K562 (cell line): ENCODE results near the gene MCM7. TPM values are rescaled to one million over a fixed set of nuclear protein-coding genes. Genes with fewer than 3 reads are reported as not detected.
A peak's percentile ranks its signal among the peaks of the same experiment; 100 is the strongest.

Experiments
- ATAC-seq: fragments of 200-7000 bp; cut with Tn5 transposase; 3 replicates; pipeline ENCODE4 v1.9.1; 2020; ENCODE audit warnings: moderate library complexity
- BruUV-seq: library from RNA; stranded (reverse); fragments of 400-500 nt; replicated peaks from 2 replicates; lab custom pipeline; 2021; lab: Mats Ljungman, UMichigan
- CTCF ChIA-PET: fragments of 300-600 bp; formaldehyde crosslinking; extraction: SDS; loops from one replicate; lab custom pipeline; 2021; ENCODE audit warnings: low intra/inter-chr PET ratio; lab: Yijun Ruan, JAX
- POLR2A ChIA-PET: fragments of 300-600, 350-650 bp; sonication (Branson Sonifier 250); formaldehyde crosslinking; extraction: SDS; loops from one replicate; lab custom pipeline; 2021; ENCODE audit warnings: antibody characterized with exemption, inconsistent platforms; lab: Yijun Ruan, JAX
- DNase-seq, 4 experiments: peaks; one replicate each; pipeline versions ENCODE4 v3.0.0 to v3.0.0-alpha.2; 2011 to 2018; ENCODE audit warnings: low spot score in 3 of 4, mixed read lengths in 3 of 4; ENCODE audit errors: extremely low read depth in 1 of 4
- FAIRE-seq: peaks from 2 replicates; lab custom pipeline; 2011; peaks lifted over from hg19 to GRCh38; lab: Jason Lieb, UNC
- H2AFZ ChIP-seq: 2 replicates; pipeline ENCODE4 v1.6.0; 2011; ENCODE audit warnings: low read depth, low read length, control low read depth, inconsistent platforms
- H3K27ac ChIP-seq: fragments of 200-600 bp; 3 replicates; pipeline ENCODE4 v1.8.0; 2011; ENCODE audit warnings: low read depth, mild to moderate bottlenecking, control low read depth, inconsistent platforms, low read length, moderate library complexity, mixed read lengths; ENCODE audit errors: extremely low read depth
- H3K27me3 ChIP-seq, 2 experiments: fragments of 300-600 bp in 1 of 2; 2 replicates in 1 of 2; 3 replicates in 1 of 2; pipeline versions ENCODE4 v1.6.0 to v1.8.0; 2011; ENCODE audit warnings: inconsistent platforms in 2 of 2, low read length in 2 of 2, mild to moderate bottlenecking in 1 of 2, mixed read lengths in 1 of 2, moderate library complexity in 1 of 2; ENCODE audit not compliant: control insufficient read depth in 2 of 2, insufficient read depth in 2 of 2
- H3K36me3 ChIP-seq: fragments of 300-600 bp; 3 replicates; pipeline ENCODE4 v1.8.0; 2011; ENCODE audit warnings: mild to moderate bottlenecking, low read length, inconsistent platforms; ENCODE audit not compliant: control insufficient read depth, insufficient read depth
- H3K4me1 ChIP-seq, 2 experiments: fragments of 200-600 bp in 1 of 2; replicated peaks in 1 of 2; 2 replicates in 1 of 2; 3 replicates in 1 of 2; pipeline versions ENCODE4 v1.5.1 to v1.8.0; 2011; ENCODE audit warnings: inconsistent platforms in 2 of 2, low read length in 2 of 2, mild to moderate bottlenecking in 1 of 2, mixed read lengths in 1 of 2, moderate library complexity in 1 of 2; ENCODE audit not compliant: control insufficient read depth in 2 of 2, insufficient read depth in 2 of 2
- H3K4me2 ChIP-seq: 2 replicates; pipeline ENCODE4 v1.6.1; 2011; ENCODE audit warnings: low read length, control low read depth, inconsistent platforms, mixed read lengths; ENCODE audit not compliant: insufficient read depth
- H3K4me3 ChIP-seq: fragments of 200-600 bp; sonication (generic), shearing (Covaris generic); 2 replicates; pipeline ENCODE4 v1.5.1; 2016; ENCODE audit warnings: control low read depth, inconsistent platforms
- H3K79me2 ChIP-seq: fragments of 200-600 bp; 3 replicates; pipeline ENCODE4 v1.8.0; 2011; ENCODE audit warnings: low read length, inconsistent platforms; ENCODE audit not compliant: control insufficient read depth, insufficient read depth
- H3K9ac ChIP-seq, 2 experiments: 2 replicates each; pipeline versions ENCODE4 v1.6.0 to v1.6.1; 2011; ENCODE audit warnings: low read depth in 2 of 2, low read length in 2 of 2, control low read depth in 1 of 2, inconsistent platforms in 1 of 2, mild to moderate bottlenecking in 1 of 2, mixed read lengths in 1 of 2; ENCODE audit not compliant: insufficient read depth in 1 of 2
- H3K9me1 ChIP-seq: one replicate; pipeline ENCODE4 v1.6.0; 2011; ENCODE audit warnings: inconsistent platforms, mild to moderate bottlenecking, low read length, moderate library complexity; ENCODE audit not compliant: control insufficient read depth, insufficient read depth
- H3K9me3 ChIP-seq: replicated peaks from 2 replicates; pipeline ENCODE4 v1.5.1; 2011; ENCODE audit warnings: low read depth, low read length, inconsistent platforms; ENCODE audit not compliant: control insufficient read depth, insufficient read depth
- H4K20me1 ChIP-seq: replicated peaks from 2 replicates; pipeline ENCODE4 v1.6.1; 2011; ENCODE audit warnings: low read length, inconsistent platforms, mixed read lengths; ENCODE audit not compliant: control insufficient read depth, insufficient read depth
- MED1 ChIP-seq: sonication (generic); formaldehyde crosslinking; IDR thresholded peaks from 2 replicates; pipeline ENCODE4 v1.8.1; 2023; ENCODE audit warnings: missing genetic modification reagents, borderline replicate concordance
- POLR2G ChIP-seq: fragments of 200-400 bp; formaldehyde crosslinking; IDR thresholded peaks from 2 replicates; pipeline ENCODE4 v1.6.1; 2017; ENCODE audit warnings: low read depth, mild to moderate bottlenecking, antibody characterized with exemption, low read length, moderate library complexity
- RBFOX2 ChIP-seq: fragments of 200-400 bp; formaldehyde crosslinking; IDR thresholded peaks from 2 replicates; pipeline ENCODE4 v1.6.1; 2017; ENCODE audit warnings: low read depth, mild to moderate bottlenecking, low read length, moderate library complexity
- RHOXF2B ChIP-seq: fragments of 250-450 bp; sonication (Bioruptor Pico); conservative IDR thresholded peaks from 2 replicates; pipeline ENCODE4 v1.5.1; 2021
- WGBS: fragments of 100-300 bp; shearing (Covaris generic); methylation state at CpG from one replicate; pipeline ENCODE4 v1.1.6; 2016; ENCODE audit warnings: low coverage, mixed read lengths; ENCODE audit not compliant: insufficient coverage; ENCODE audit errors: missing lambda C conversion rate; 5-methylcytosine and 5-hydroxymethylcytosine counted together
- in situ Hi-C: fragments of 300-500 bp; cut with MboI; formaldehyde crosslinking; loops from 4 replicates; pipeline ENCODE4 v1.15.0; 2018; ENCODE audit warnings: inconsistent platforms, mixed read lengths
- intact Hi-C: fragments of 100-400 bp; cut with micrococcal nuclease; formaldehyde crosslinking; loops from 2 replicates; pipeline ENCODE4 v1.14.2; 2022
- polyA plus RNA-seq, 8 experiments: library from polyadenylated mRNA; depleted of rRNA in 4 of 8; stranded (reverse) in 5 of 8; unstranded in 3 of 8; fragments of >200 nt; fragmentation: Nextera tagmentation in 2 of 8; fragmentation: Illumina TruSeq in 1 of 8; extraction: Ambion mirVana in 2 of 8; extraction: Trizol in 1 of 8; gene quantifications; 2 replicates each; pipeline versions ENCODE4 v1.2.1 to v1.2.3, GENCODE V29; 2011 to 2014; ENCODE audit warnings: inconsistent platforms in 1 of 8, missing spikeins in 1 of 8
- total RNA-seq, 7 experiments: library from RNA; depleted of rRNA in 6 of 7; stranded (reverse); fragments of >200 nt in 6 of 7; fragmentation: Illumina TruSeq in 2 of 7; extraction: Trizol in 2 of 7; gene quantifications; 2 replicates each; pipeline versions ENCODE4 v1.2.1 to v1.2.3, GENCODE V29; 2011 to 2021; ENCODE audit warnings: low replicate concordance in 1 of 7

The MCM7 gene
- total and polyA plus RNA-seq, 9 of the 15 experiments (the other 6 are each of a cell fraction or from before 2014, with no cell fraction given): 329 to 856 (median 437) TPM

- 90% methylated on average over 25 of the region's 25 CpGs for WGBS
- no peak for ATAC-seq
Observed at GRCh38 chr7:100107125-100107737, 6.0 kb upstream of the MCM7 start.

GRCh38 chr7:100106633-100107032 is 5.4 kb upstream of the MCM7 start:
- H3K4me3 ChIP-seq: no peak overlapping the region
- WGBS: 80% methylated on average over 17 of the region's 17 CpGs
- CTCF ChIA-PET: no interaction called here
- no peaks in the 10 kb centered on the region for H3K9me1 ChIP-seq
- in situ Hi-C loops: no loop called here
- intact Hi-C loops: no loop called here
- peak in 1 of 4 experiments; percentile 5 for DNase-seq
- no peaks in the 10 kb centered on the region for H4K20me1 ChIP-seq
- H3K9me3 ChIP-seq: no peaks in the 10 kb centered on the region
- POLR2A ChIA-PET: interaction anchor here (0.5 to 1.0 kb wide), 3 partner anchors 13 to 24 kb away, joined by 3 to 7 read pairs (median 3); partner anchors contain the start of gene MBLAC1
- TF ChIP-seq RBFOX2: peak; percentile 60
- no peak for TF ChIP-seq RHOXF2B (CRISPR knock-in tag)
- TF ChIP-seq POLR2G: peak; percentile 42; the same call in 1 of the 2 replicates
- no peak overlapping the region for H2AFZ ChIP-seq
- no peak for FAIRE-seq
- H3K9ac ChIP-seq: peak overlapping the region in 1 of 2 experiments; percentile 62; a peak in 1 of 4 replicates
- H3K4me2 ChIP-seq: no peak overlapping the region
- H3K79me2 ChIP-seq: peaks cover 8% of the 10 kb centered on the region; the same call in 2 of the 3 replicates
- H3K27me3 ChIP-seq: no peaks in the 10 kb centered on the region
- no TSS peak for BruUV-seq
- no peak overlapping the region for H3K27ac ChIP-seq
- no peak for ATAC-seq
- peaks cover 7 to 45% of the 10 kb centered on the region in 2 experiments; a peak in 4 of 5 replicates for H3K4me1 ChIP-seq
- H3K36me3 ChIP-seq: peaks cover 71% of the 10 kb centered on the region; the same call in 2 of the 3 replicates

More at GRCh38 chr7:100107125-100107737, 6.0 kb upstream of the MCM7 start:
- in situ Hi-C loops: no loop called here
- TSS peak; percentile 88 for BruUV-seq
- intact Hi-C loops: no loop called here
- H3K9ac ChIP-seq: peak overlapping the region in 1 of 2 experiments; percentile 65; a peak in 1 of 4 replicates
- peaks cover 7 to 46% of the 10 kb centered on the region in 2 experiments; a peak in 4 of 5 replicates for H3K4me1 ChIP-seq
- TF ChIP-seq MED1 (CRISPR knock-in tag) (no peak), POLR2G (peak; percentile 51)
- H3K9me1 ChIP-seq: peaks cover 3% of the 10 kb centered on the region
- H3K4me3 ChIP-seq: no peak overlapping the region
- H4K20me1 ChIP-seq: no peaks in the 10 kb centered on the region
- peaks cover 77% of the 10 kb centered on the region; the same call in 2 of the 3 replicates for H3K36me3 ChIP-seq
- DNase-seq (peak in 1 of 4 experiments; percentile 11), FAIRE-seq (no peak)
- no peaks in the 10 kb centered on the region for H3K9me3 ChIP-seq
- H3K79me2 ChIP-seq: peaks cover 6% of the 10 kb centered on the region; the same call in 2 of the 3 replicates
- no peak overlapping the region for H3K4me2 ChIP-seq
- ChIA-PET POLR2A (no interaction called here), CTCF (no interaction called here)
- no peaks in the 10 kb centered on the region for H3K27me3 ChIP-seq
- no peak overlapping the region for H2AFZ ChIP-seq
- H3K27ac ChIP-seq: no peak overlapping the region
